OCI-LY3 (cell line): ENCODE results near the gene CTAG2.

ENCODE experiments used
- CTCF ChIP-seq: fragments of 200-600, 300-600 bp; sonication (generic); IDR thresholded peaks from 2 replicates; pipeline ENCODE4 v1.5.1; 2014; ENCODE audit warnings: antibody characterized with exemption, low read length, low read depth
- EZH2phosphoT487 ChIP-seq: fragments of 200-600 bp; shearing (Covaris generic); IDR thresholded peaks from 2 replicates; pipeline ENCODE4 v1.6.1; 2018; ENCODE audit warnings: antibody characterized with exemption, mixed run types, low read depth

GRCh38 chrX:154603438-154604430, 49.6 kb downstream of the CTAG2 start:
- no peak for TF ChIP-seq CTCF
- TF ChIP-seq EZH2phosphoT487 = no peak
